Measurements from ENCODE around the gene TMC3. TPM values are rescaled to one million over a fixed set of nuclear protein-coding genes. Genes with fewer than 3 reads are reported as not detected.

TMC3 gene
- total RNA-seq, 1 donor from 2014 or later, result not detected

GRCh38 chr15:81391657-81392056 is 17.6 kb upstream of the TMC3 start:
- Mint-ChIP-seq H3K4me3 (ENCODE audit: unreplicated experiment) (no peak overlapping the region), H3K9me3 (ENCODE audit: low read depth) (peaks cover 5% of the 10 kb centered on the region), H3K36me3 (ENCODE audit: low read depth) (no peaks in the 10 kb centered on the region), H3K27me3 (ENCODE audit: low read depth) (peaks cover 3% of the 10 kb centered on the region), H3K27ac (ENCODE audit: unreplicated experiment) (no peak overlapping the region), H3K4me1 (ENCODE audit: low read depth) (no peaks in the 10 kb centered on the region)
- TF ChIP-seq CTCF (IDR thresholded peaks at IDR 0.05), result no peak
- no peak for DNase-seq (ENCODE audit: low spot score)

GRCh38 chr15:81388436-81388770 is 14.4 kb upstream of the TMC3 start:
- DNase-seq (ENCODE audit: low spot score), result no peak
- Mint-ChIP-seq H3K4me1 (ENCODE audit: low read depth) (no peaks in the 10 kb centered on the region), H3K36me3 (ENCODE audit: low read depth) (no peaks in the 10 kb centered on the region), H3K9me3 (ENCODE audit: low read depth) (peaks cover 13% of the 10 kb centered on the region), H3K4me3 (ENCODE audit: unreplicated experiment) (no peak overlapping the region), H3K27me3 (ENCODE audit: low read depth) (peaks cover under 1% of the 10 kb centered on the region), H3K27ac (ENCODE audit: unreplicated experiment) (no peak overlapping the region)
- no peak for TF ChIP-seq CTCF (IDR thresholded peaks at IDR 0.05)

- no peaks in the 10 kb centered on the region for H3K4me1 Mint-ChIP-seq (ENCODE audit: low read depth)
- no peak for DNase-seq (ENCODE audit: low spot score)
- H3K36me3 Mint-ChIP-seq (ENCODE audit: low read depth), result no peaks in the 10 kb centered on the region
- H3K27ac Mint-ChIP-seq (ENCODE audit: unreplicated experiment), result no peak overlapping the region
- no peaks in the 10 kb centered on the region for H3K27me3 Mint-ChIP-seq (ENCODE audit: low read depth)
- TF ChIP-seq CTCF (IDR thresholded peaks at IDR 0.05), result no peak
- peaks cover 9% of the 10 kb centered on the region for H3K9me3 Mint-ChIP-seq (ENCODE audit: low read depth)
- H3K4me3 Mint-ChIP-seq (ENCODE audit: unreplicated experiment), result no peak overlapping the region
Observed at GRCh38 chr15:81387621-81388435, 13.8 kb upstream of the TMC3 start.

GRCh38 chr15:81386947-81387346 is 12.9 kb upstream of the TMC3 start:
- no peak for DNase-seq (ENCODE audit: low spot score)

GRCh38 chr15:81385721-81386076 is 11.7 kb upstream of the TMC3 start:
- Mint-ChIP-seq H3K27me3 (ENCODE audit: low read depth) (peaks cover 3% of the 10 kb centered on the region), H3K9me3 (ENCODE audit: low read depth) (peaks cover 9% of the 10 kb centered on the region), H3K27ac (ENCODE audit: unreplicated experiment) (no peak overlapping the region), H3K36me3 (ENCODE audit: low read depth) (no peaks in the 10 kb centered on the region), H3K4me1 (ENCODE audit: low read depth) (no peaks in the 10 kb centered on the region), H3K4me3 (ENCODE audit: unreplicated experiment) (no peak overlapping the region)
- TF ChIP-seq CTCF (IDR thresholded peaks at IDR 0.05), result no peak
- DNase-seq (ENCODE audit: low spot score), result no peak

More at GRCh38 chr15:81386947-81387346, 12.9 kb upstream of the TMC3 start:
- H3K4me1 Mint-ChIP-seq (ENCODE audit: low read depth), result no peaks in the 10 kb centered on the region
- no peak for TF ChIP-seq CTCF (IDR thresholded peaks at IDR 0.05)
- no peak overlapping the region for H3K4me3 Mint-ChIP-seq (ENCODE audit: unreplicated experiment)
- no peaks in the 10 kb centered on the region for H3K27me3 Mint-ChIP-seq (ENCODE audit: low read depth)
- no peaks in the 10 kb centered on the region for H3K36me3 Mint-ChIP-seq (ENCODE audit: low read depth)
- H3K27ac Mint-ChIP-seq (ENCODE audit: unreplicated experiment), result no peak overlapping the region
- peaks cover 9% of the 10 kb centered on the region for H3K9me3 Mint-ChIP-seq (ENCODE audit: low read depth)
